Mesenteric fat pad (tissue), 1 donor: ENCODE results near the gene SPATA2. TPM values are rescaled to one million over a fixed set of nuclear protein-coding genes. Genes with fewer than 3 reads are reported as not detected.
A peak's percentile ranks its signal among the peaks of the same experiment; 100 is the strongest.
"Not testable (repeated sequence)": the region's sequence is repeated elsewhere in the genome, so short reads cannot be mapped to it uniquely, and the experiment has no call there.

Source experiments
- DNase-seq: peaks from one replicate; pipeline ENCODE4 v3.0.0-alpha.2; 2020; ENCODE audit warnings: low spot score
- total RNA-seq: library from RNA; stranded (reverse); fragmentation: NEBNext Ultra II Directional; extraction: Animal tissue kit (Norgen Biotek cat#: 25700); gene quantifications from one replicate; pipeline ENCODE4 v1.2.1, GENCODE V29; 2021
- donor health status: DM: yes; HTN: yes; CAD: no.

The SPATA2 gene
- total RNA-seq, 1 donor from 2014 or later: 4.9 TPM

- DNase-seq: peak; percentile 55
Measured at GRCh38 chr20:49904440-49905214, 10.7 kb downstream of the SPATA2 start.

- peak; percentile 12 for DNase-seq
Measured at GRCh38 chr20:49901588-49901987, 13.7 kb downstream of the SPATA2 start.

GRCh38 chr20:49899541-49900383 lies 15.6 kb downstream of the SPATA2 start:
- DNase-seq: peak; percentile 41

- DNase-seq: no peak
Measured at GRCh38 chr20:49896204-49896603, 19.1 kb downstream of the SPATA2 start.

GRCh38 chr20:49895474-49896093 lies 19.7 kb downstream of the SPATA2 start:
- DNase-seq: not testable (repeated sequence)

- no peak for DNase-seq
Measured at GRCh38 chr20:49894073-49894470, 21.3 kb downstream of the SPATA2 start.

- no peak for DNase-seq
Measured at GRCh38 chr20:49893242-49894072, 21.9 kb downstream of the SPATA2 start.

- DNase-seq: no peak
Measured at GRCh38 chr20:49892817-49893216, 22.5 kb downstream of the SPATA2 start.

- no peak for DNase-seq
Measured at GRCh38 chr20:49892260-49892659, 23.1 kb downstream of the SPATA2 start.

- DNase-seq: peak; percentile 30
Measured at GRCh38 chr20:49891476-49892110, 23.7 kb downstream of the SPATA2 start.

- DNase-seq: peak; percentile 85
Measured at GRCh38 chr20:49890471-49891361, 24.6 kb downstream of the SPATA2 start.

- DNase-seq: peak; percentile 65
Measured at GRCh38 chr20:49889935-49890333, 25.4 kb downstream of the SPATA2 start.

GRCh38 chr20:49889001-49889934 lies 26.1 kb downstream of the SPATA2 start:
- DNase-seq: peak; percentile 51

- DNase-seq: peak; percentile 64
Measured at GRCh38 chr20:49888212-49889000, 26.9 kb downstream of the SPATA2 start.

GRCh38 chr20:49887251-49888211 lies 27.8 kb downstream of the SPATA2 start:
- no peak for DNase-seq

- no peak for DNase-seq
Measured at GRCh38 chr20:49886571-49887213, 28.6 kb downstream of the SPATA2 start.
